ENCODE measurements around the gene MAPKBP1.
"Not testable (repeated sequence)": the region's sequence is repeated elsewhere in the genome, so short reads cannot be mapped to it uniquely, and the experiment has no call there.

Gene MAPKBP1, protein sequence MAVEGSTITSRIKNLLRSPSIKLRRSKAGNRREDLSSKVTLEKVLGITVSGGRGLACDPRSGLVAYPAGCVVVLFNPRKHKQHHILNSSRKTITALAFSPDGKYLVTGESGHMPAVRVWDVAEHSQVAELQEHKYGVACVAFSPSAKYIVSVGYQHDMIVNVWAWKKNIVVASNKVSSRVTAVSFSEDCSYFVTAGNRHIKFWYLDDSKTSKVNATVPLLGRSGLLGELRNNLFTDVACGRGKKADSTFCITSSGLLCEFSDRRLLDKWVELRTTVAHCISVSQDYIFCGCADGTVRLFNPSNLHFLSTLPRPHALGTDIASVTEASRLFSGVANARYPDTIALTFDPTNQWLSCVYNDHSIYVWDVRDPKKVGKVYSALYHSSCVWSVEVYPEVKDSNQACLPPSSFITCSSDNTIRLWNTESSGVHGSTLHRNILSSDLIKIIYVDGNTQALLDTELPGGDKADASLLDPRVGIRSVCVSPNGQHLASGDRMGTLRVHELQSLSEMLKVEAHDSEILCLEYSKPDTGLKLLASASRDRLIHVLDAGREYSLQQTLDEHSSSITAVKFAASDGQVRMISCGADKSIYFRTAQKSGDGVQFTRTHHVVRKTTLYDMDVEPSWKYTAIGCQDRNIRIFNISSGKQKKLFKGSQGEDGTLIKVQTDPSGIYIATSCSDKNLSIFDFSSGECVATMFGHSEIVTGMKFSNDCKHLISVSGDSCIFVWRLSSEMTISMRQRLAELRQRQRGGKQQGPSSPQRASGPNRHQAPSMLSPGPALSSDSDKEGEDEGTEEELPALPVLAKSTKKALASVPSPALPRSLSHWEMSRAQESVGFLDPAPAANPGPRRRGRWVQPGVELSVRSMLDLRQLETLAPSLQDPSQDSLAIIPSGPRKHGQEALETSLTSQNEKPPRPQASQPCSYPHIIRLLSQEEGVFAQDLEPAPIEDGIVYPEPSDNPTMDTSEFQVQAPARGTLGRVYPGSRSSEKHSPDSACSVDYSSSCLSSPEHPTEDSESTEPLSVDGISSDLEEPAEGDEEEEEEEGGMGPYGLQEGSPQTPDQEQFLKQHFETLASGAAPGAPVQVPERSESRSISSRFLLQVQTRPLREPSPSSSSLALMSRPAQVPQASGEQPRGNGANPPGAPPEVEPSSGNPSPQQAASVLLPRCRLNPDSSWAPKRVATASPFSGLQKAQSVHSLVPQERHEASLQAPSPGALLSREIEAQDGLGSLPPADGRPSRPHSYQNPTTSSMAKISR (N-terminal part only)

DNA sequence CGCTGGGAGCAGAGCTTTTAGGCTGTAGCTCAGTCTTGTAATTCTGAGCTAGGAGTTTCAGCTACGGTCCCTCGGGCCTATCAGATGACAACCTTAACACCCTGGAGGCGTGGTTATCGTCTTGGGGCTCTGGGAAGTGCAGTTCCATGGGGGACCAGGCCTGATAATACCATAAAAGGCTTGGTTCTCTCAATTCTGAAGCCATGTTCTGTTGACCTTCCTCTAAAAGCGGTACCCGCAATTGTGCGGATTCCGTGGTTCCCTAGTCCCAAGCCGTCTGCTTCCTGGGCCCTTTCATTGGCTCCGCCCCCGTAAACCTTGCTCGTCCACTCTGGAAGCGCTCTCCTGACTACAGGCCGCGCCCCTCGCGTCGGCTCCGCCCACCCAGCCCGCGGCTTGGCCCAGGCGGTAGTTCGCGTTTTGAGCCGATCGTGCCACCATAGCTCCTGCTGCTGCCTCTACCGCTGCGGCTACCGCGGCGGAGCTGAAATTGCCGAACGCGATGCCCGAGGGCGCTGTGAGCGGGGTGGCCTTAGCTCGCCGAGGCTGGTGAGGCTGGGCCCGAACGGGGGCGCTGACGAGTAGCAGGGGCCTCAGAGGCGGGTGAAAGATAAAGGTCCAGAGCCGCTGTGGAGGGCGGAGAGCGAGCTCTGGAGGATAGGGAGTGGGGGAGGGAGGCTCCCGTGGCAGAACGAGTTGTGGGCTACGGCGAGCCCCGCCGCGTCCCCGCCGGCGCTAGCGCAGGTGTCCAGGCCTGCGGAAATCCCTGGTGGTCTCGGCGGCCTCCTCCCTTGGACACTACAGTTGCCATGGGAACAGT lies at the start of gene MAPKBP1:
MAPKBP1 (plus strand) TSS at position 423 of the 820 bp plus-strand sequence. CDS start 792 bp downstream, outside the sequence.
- peak; percentile 97 for DNase-seq

DNA sequence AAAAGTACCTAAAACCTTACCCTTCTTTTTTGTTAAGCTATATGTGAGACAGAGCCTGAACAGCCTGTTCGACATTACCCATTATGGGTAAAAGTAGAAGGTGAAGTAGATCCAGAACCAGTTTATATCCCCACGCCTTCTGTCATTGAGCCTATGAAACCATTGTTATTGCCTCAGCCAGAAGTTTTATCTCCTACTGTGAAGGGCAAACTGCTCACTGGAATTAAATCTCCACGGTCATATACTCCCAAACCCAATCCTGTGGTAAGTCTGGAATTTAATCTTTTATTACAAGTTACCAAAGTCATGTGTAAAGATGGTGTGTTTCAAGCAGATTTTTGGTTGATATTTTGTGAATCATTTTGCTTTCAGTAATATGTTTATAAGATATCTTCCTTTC lies 47.1 kb upstream of the MAPKBP1 start:
- no peak for DNase-seq

DNA sequence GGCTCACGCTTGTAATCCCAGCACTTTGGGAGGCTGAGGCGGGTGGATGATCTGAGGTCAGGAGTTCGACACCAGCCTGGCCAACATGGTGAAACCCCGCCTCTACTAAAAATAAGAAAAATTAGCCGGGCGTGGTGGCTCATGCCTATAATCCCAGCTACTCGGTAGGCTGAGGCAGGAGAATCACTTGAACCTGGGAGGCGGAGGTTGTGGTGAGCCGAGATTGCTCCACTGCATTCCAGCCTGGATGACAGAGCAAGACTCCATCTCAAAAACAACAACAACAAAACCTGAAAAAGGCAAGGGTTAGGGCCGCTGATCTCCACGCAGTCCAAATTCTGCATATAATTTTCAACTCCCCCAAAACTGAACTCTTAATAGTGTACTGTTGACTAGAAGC lies 46.2 kb upstream of the MAPKBP1 start:
- not testable (repeated sequence) for DNase-seq

DNA sequence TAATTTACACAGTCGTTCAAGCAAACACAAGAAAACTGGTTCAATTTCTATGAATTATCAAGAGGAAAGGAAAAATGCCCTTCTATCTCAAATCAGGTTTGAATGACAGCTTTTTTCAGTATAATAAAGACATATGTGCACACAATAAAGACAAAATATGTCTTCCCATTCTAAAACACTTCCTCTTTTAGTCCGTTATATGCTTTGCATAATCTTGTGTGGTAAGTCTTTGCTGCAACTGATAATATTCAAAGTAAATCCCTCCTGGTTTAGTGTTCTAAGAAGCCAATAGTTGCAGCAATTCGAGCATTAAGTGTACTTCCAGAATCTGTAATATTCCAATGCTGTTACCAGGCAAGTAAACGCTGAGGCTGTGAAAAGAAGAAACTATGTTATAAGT lies 43.7 kb upstream of the MAPKBP1 start:
- no peak for DNase-seq

DNA sequence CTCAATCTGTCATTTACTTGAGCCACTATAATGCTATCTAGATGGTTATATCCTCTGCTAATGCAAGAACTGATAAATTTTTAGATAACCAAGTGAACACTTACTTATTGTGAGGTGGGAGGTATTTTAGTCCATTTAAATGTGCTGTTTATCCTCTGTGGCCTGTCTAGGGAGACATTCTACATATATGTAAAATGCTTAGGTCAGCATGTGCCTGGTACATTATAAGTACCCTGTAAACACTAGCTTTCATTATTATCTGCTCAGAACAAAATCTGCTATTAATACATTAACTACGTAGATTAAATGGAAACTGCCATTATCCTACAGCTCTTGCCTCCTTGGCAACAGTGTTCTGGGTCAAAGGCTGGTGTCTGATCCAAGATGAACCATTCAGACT lies 41.8 kb upstream of the MAPKBP1 start:
- DNase-seq = no peak

DNA sequence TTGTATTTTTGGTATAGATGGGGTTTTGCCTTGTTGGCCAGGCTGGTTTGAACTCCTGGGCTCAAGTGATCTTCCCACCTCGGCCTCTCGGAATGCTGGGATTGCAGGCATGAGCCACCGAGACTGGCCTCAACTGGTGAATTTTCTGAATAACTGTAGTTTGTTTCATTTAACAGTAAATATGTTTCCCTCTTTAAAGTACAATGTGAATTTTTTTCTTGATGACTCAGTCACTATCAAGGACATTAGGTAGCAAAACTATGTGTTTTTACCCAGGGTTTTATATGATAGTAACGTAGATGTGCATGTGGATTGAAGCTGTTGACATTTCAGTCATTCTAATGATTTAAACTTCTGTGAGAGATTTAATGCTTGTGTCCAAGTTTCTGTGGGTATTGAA lies 40.2 kb upstream of the MAPKBP1 start:
- no peak for DNase-seq

DNA sequence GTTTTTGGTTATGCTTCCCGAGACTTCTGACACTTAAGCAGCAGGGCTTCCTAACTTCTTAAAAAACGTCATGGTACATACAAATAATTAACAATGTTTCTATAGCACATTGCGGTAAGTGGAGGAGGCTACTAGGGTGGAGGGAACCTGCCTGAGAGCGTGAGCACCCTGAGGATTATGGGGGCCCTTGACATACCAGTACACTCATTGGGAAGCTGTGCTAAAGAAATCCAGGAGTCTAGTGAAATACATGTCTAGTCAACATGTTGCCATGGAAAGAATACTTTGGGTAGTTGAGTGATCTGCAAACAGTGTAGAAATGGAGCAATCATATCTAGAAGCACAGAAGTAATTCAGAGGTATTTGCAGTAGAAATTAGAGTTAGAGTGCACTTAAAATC lies 39.2 kb upstream of the MAPKBP1 start:
- DNase-seq = no peak

DNA sequence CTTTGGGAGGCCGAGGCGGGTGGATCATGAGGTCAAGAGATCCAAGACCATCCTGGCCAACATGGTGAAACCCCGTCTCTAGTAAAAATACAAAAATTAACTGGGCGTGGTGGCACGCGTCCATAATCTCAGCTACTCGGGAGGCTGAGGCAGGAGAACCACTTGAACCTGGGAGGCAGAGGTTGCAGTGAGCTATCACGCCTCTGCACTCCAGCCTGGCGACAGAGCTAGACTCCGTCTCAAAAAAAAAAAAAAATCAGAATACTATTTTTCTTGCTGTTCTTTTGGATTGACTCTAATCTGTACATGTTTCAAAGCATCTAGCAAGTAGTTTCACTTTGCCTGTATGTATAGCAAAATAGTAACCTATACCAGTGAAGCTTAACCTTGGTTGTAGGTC lies 38.8 kb upstream of the MAPKBP1 start:
- DNase-seq = not testable (repeated sequence)

DNA sequence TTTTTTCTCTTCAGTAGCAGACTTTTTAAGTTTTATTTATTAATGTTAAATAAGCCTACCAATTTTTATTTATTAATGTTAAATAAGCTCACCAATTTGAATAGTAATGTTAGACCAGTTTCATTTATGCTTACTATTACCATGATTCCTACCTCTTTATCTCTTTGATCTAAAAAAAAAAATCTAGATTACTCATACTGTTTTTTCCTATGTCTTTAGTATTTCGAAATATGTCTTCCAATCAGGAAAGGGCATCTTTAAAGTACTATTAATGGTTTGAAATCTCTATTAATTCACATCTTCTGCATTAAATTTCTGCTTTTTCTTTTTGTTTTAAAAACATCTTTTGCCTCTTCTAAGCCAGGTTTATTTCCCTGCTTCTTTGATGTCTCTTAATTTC lies 27.5 kb upstream of the MAPKBP1 start:
- no peak for DNase-seq

DNA sequence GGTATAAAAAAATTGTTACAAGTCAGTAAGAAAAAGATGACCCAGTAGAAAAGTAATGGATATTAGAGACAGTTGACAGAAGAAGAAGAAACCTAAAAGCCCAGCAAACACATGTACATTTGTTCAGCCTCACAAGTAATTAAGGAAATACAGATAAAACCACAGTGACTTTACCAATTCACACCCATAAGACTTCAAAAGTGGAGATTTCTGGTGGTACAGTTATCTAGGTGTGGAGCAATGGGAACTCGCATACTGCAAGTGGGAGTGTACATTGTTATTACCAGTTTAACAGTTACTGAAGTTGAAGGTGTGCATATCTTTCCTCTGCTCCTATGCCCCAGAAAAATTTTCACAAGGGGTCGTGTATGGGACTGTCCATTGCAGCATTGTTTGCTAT lies 18.1 kb upstream of the MAPKBP1 start:
- no peak for DNase-seq

DNA sequence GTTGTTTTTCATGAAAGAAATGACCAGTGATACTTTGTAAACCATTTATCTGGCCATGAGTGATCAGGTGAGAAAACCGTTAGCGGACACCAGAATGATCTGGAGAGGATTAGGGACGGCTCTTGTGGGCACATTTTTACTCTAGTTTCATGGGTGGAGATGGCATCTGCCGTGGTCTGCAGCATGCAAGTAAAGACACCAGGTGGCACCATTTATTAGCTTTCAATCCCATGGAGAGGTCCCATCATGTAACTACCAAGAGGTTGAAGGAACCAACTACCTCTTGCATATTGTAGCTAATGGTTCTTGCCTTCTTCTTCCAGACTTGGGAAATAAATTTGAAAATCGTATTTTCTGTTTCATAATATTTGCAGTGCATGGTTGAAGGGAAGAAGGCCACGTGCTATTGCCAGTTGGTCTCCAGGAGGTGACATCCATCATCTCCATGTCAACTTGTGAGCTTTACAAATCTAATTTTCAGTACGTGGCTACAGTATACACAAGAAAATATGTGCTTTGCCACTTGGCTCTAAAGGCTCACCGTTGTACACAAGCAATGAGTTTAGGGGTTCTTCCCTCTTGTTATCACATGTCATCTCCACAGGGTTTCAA lies 1.5 kb upstream of the MAPKBP1 start:
- peak; percentile 31 to 60 for DNase-seq

DNA sequence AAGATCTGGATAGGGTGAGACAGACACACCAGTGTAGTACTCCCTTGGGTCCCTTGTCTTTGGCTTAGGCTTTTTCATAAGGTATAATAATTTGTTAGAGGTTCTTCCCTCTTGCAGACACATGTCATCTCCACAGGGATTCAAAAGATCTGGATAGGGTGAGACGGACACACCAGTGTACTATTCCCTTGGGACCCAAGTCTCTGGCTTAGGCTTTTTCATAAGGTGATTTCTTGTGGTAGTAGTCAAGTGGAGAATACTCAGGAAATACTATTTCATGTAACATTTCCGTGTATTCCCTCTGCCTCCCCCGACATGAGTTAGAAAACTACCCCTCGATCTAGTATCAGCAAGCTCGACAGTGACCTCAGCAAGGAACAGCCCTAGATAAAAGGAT lies 954 bp upstream of the MAPKBP1 start:
- no peak for DNase-seq

DNA sequence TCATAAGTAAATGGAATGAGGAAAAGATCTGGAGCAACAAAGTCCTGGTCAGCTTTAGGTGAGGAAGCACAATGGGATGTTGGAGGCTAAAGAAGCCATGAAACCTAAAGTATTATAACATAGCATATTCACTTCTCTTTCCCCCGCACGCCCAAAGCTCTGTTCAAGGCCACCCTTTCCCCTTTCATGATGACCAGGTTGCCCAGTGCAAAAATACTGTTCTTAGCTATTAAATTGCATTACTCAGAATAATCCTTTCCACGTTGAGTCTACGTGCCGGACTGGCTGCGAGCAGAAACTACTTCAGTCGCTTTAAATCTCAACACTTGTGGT lies 589 bp upstream of the MAPKBP1 start:
- DNase-seq = no peak

DNA sequence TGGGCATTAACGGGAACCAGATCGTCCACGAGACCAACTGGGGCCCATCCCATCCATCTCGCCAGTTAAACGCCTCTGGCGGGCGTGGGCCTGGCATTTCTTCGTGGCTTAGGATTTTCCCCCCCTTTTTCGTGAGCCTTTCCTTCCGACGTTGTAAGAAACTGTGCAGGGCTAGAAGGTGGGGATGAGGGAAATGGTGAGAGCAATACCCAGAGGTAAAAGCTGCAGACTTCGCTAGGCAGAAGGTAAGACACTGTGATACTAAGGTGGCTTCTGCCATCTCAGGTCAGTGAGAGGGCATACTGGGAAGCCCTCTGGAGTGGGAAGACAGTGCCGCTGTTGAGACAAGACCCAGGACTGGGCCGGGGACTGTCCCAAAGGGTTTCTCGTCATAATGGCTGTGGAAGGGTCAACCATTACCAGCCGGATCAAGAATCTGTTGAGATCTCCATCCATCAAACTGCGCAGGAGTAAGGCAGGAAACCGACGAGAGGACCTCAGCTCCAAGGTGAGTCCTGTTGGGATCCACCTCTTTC lies 666 bp downstream of the MAPKBP1 start:
- DNase-seq = peak in 1 of 2 experiments; percentile 65

DNA sequence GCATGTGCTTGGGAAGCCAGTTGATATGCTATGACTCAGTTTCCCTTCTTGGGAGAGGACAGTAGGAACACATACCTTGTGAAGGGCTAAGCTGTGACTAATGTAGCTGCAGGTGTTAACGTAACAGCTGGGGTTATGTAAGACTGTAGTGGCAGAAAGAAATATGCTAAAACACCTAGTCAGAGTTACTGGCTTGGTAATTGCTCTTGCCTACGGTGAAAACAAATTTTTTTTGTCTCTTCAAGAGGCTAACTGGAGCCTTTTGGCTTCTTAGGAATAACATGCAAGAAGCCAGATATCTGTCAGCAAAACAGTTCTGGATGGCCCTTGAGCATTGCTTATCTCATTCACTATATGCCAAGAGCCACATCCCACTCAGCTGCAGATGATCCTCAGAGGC lies 1.4 kb downstream of the MAPKBP1 start:
- no peak for DNase-seq

DNA sequence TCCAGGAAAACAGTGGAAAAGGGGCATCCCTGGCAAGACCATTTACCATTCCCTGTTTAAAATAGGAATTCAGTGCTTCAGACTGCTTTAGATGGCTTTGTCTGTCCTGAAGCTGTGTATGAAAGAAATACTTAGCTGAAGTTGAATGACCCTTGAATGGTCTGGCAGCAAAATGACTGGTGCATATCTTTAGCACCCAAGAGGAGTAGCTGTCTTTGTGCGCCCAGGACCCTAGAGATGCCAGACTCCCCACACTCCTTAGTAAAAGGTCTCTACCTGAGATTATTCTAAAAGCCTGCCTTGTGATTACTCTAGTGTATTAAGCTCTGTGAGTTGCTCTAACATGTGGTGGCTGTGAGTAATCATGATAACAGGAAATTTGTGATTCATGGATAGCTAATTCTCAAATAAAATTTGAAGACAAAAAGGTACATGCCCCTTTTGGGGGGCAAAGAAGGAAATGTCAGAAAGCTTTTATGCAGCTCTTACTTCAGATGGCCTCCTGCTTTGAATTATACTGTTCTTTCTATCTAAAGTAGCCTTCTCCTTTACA lies 3.2 kb downstream of the MAPKBP1 start:
- DNase-seq = no peak

DNA sequence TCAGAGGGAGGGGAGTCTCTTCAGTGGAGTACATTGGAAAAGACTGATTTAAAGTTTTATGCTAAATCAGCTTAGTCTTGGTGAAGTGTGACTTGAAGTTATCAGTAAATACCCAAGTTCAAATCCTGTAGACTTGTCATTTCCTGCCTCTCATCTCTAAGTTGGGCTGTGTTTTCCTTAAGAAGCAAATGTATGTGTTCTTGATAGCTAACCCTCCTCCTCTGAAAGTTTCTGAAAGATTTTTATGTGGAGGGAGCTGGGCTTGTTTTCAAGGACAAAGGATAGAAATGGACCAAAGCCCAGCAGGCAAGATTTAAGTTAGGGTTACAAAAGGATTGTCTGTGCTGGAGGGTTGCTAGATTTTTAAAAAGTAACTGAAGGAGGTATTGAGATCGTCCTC lies 4.2 kb downstream of the MAPKBP1 start:
- DNase-seq = no peak

DNA sequence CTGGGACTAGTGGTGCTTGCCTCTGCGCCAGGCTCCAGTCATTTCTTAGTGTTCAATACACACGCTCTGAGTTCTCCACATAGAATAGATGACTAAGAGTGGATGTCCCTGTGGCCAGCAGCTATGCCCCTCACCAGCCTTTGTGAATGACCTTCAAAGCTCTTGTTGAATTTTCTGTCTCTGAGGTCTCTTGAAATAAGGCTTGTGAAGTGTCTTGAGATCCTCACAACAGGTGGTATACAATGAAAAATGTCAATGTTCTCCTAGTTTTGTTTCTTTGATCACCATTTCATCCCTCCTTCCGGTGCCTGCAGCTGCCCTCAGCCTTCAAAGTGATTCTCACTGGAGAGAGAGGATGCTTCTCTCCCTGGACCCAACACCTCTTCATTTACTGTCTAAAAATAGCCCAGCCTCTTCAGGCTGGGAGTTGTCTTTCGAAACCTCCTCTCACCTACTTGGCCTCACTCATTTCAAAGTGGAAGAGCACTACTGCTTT lies 5.4 kb downstream of the MAPKBP1 start:
- DNase-seq = no peak

DNA sequence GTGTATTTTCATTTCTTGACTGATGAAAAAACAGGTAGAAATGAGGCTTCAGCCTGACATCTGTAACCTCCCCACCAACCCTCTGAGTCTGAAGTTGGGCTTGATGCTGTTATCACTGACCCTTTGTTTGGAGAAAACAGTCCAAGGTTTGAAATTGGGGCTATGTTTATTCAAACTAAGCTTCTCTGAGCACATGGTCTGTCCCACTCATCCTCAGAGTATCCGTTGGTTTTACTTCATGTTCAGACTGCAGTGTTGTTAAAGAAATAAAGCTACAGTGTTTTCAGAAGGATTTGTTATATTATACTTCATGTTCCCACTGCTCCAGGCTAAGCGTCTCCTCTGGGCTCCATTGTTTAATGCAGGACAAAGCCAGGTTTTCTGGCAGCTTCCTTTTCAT lies 6.0 kb downstream of the MAPKBP1 start:
- DNase-seq = no peak

DNA sequence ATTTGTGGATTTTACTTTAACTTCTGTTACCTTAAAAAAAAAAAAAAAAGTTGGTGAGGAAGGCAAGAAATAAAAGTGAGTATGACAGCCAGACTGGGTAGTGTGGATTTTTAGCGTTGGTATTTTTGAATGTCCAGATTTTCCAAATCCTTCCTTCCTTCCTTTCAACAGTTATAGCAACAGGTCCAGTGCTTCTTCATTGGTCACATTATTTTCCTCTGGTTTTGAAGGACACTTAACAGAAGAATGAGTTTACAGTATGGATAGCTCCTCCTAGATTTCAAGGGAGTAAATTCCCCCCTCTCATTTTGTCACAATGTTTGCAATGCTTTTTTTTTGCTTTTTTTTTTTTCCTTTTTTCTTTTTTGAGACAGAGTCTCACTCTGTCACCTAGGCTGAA lies 6.4 kb downstream of the MAPKBP1 start:
- no peak for DNase-seq

Data from NCI-H2081 (cell line).